CD14-positive monocyte (primary cell): ENCODE measurements around the gene KIAA0930. TPM values are rescaled to one million over a fixed set of nuclear protein-coding genes. Genes with fewer than 3 reads are reported as not detected.
A peak's percentile ranks its signal among the peaks of the same experiment; 100 is the strongest.

ENCODE experiments used
- DNase-seq, 3 donors: peaks; one replicate each; pipeline ENCODE4 v3.0.0-alpha.2; 2011 to 2022
- H2AFZ ChIP-seq: 2 replicates; pipeline ENCODE4 v1.6.0; 2012; ENCODE audit warnings: mild to moderate bottlenecking, low read depth, low read length, inconsistent platforms; ENCODE audit not compliant: insufficient read depth, poor library complexity, severe bottlenecking
- H3K27ac ChIP-seq, 2 donors: 1 replicate in 1 of 2; 2 replicates in 1 of 2; pipeline ENCODE4 v1.5.1; 2012 to 2013; ENCODE audit warnings: low read length in 2 of 2, control low read depth in 1 of 2, inconsistent platforms in 1 of 2, low read depth in 1 of 2, mild to moderate bottlenecking in 1 of 2
- H3K27me3 ChIP-seq, 2 donors: one replicate each; pipeline versions ENCODE4 v1.6.0 to v1.6.1; 2011 to 2013; ENCODE audit warnings: low read length in 2 of 2; ENCODE audit not compliant: control insufficient read depth in 2 of 2, insufficient read depth in 2 of 2
- H3K36me3 ChIP-seq, 2 donors: replicated peaks in 1 of 2; 1 replicate in 1 of 2; 2 replicates in 1 of 2; pipeline versions ENCODE4 v1.5.1 to v1.6.1; 2012 to 2013; ENCODE audit warnings: low read length in 2 of 2, control low read depth in 1 of 2, inconsistent platforms in 1 of 2, mild to moderate bottlenecking in 1 of 2; ENCODE audit not compliant: insufficient read depth in 2 of 2, control insufficient read depth in 1 of 2
- H3K4me1 ChIP-seq, 2 donors: 1 replicate in 1 of 2; 2 replicates in 1 of 2; pipeline versions ENCODE4 v1.5.1 to v1.6.1; 2012 to 2013; ENCODE audit warnings: low read length in 2 of 2, control low read depth in 1 of 2, inconsistent platforms in 1 of 2, mild to moderate bottlenecking in 1 of 2, moderate library complexity in 1 of 2; ENCODE audit not compliant: insufficient read depth in 2 of 2, control insufficient read depth in 1 of 2
- H3K4me2 ChIP-seq: replicated peaks from 2 replicates; pipeline ENCODE3; 2012; ENCODE audit warnings: low read length, moderate library complexity, mild to moderate bottlenecking; ENCODE audit not compliant: poor library complexity, severe bottlenecking; ENCODE audit errors: extremely low read depth
- H3K4me3 ChIP-seq, 3 experiments: fragments of 200-600 bp in 1 of 3; sonication (generic) in 1 of 3; replicated peaks in 1 of 3; 1 replicate in 2 of 3; 2 replicates in 1 of 3; pipeline ENCODE4 v1.5.1; 2011 to 2013; ENCODE audit warnings: low read length in 3 of 3, mild to moderate bottlenecking in 3 of 3, control low read depth in 2 of 3, low read depth in 2 of 3, inconsistent platforms in 1 of 3, moderate library complexity in 1 of 3
- H3K79me2 ChIP-seq: 2 replicates; pipeline ENCODE4 v1.6.0; 2012; ENCODE audit warnings: mild to moderate bottlenecking, control low read depth, inconsistent platforms, low read length, moderate library complexity; ENCODE audit not compliant: insufficient read depth
- H3K9ac ChIP-seq: 2 replicates; pipeline ENCODE4 v1.6.0; 2017; ENCODE audit warnings: low read length, mild to moderate bottlenecking; ENCODE audit not compliant: insufficient read depth, poor library complexity, severe bottlenecking
- H3K9me3 ChIP-seq, 2 donors: replicated peaks in 1 of 2; 1 replicate in 1 of 2; 2 replicates in 1 of 2; pipeline versions ENCODE4 v1.5.1 to v1.6.1; 2012 to 2013; ENCODE audit warnings: low read length in 2 of 2, control low read depth in 1 of 2; ENCODE audit not compliant: control insufficient read depth in 1 of 2, insufficient read depth in 1 of 2
- H4K20me1 ChIP-seq: 2 replicates; pipeline ENCODE4 v1.6.0; 2012; ENCODE audit warnings: mild to moderate bottlenecking, low read length, control low read depth, moderate library complexity; ENCODE audit not compliant: insufficient read depth
- H3K27ac Mint-ChIP-seq, 7 donors: one replicate each; pipeline ENCODE4 v1.8.0; 2020; ENCODE audit warnings: mild to moderate bottlenecking in 7 of 7, mixed read lengths in 7 of 7, moderate library complexity in 6 of 7, inconsistent platforms in 2 of 7
- H3K27me3 Mint-ChIP-seq, 3 donors: one replicate each; pipeline ENCODE4 v1.8.0; 2021 to 2022; ENCODE audit warnings: low read depth in 3 of 3, mild to moderate bottlenecking in 3 of 3, mixed read lengths in 3 of 3, moderate library complexity in 3 of 3, inconsistent platforms in 1 of 3
- H3K36me3 Mint-ChIP-seq, 2 donors: one replicate each; pipeline ENCODE4 v1.8.0; 2020; ENCODE audit warnings: mixed read lengths in 2 of 2, inconsistent platforms in 1 of 2, mild to moderate bottlenecking in 1 of 2
- H3K4me1 Mint-ChIP-seq: one replicate; pipeline ENCODE4 v1.8.0; 2020; ENCODE audit warnings: mild to moderate bottlenecking, mixed read lengths
- H3K4me3 Mint-ChIP-seq, 2 donors: one replicate each; pipeline ENCODE4 v1.8.0; 2020; ENCODE audit warnings: mild to moderate bottlenecking in 2 of 2, mixed read lengths in 2 of 2, moderate library complexity in 1 of 2
- H3K9me3 Mint-ChIP-seq, 7 donors: one replicate each; pipeline ENCODE4 v1.8.0; 2020 to 2022; ENCODE audit warnings: mixed read lengths in 7 of 7, mild to moderate bottlenecking in 6 of 7, moderate library complexity in 6 of 7, inconsistent platforms in 2 of 7
- CTCF ChIP-seq: fragments of 200-600 bp; IDR thresholded peaks from one replicate; pipeline ENCODE4 v1.8.0; 2022; ENCODE audit warnings: antibody characterized with exemption, mild to moderate bottlenecking
- WGBS: methylation state at CpG from one replicate; pipeline ENCODE4 v1.1.5; 2013; ENCODE audit warnings: missing lambda C conversion rate; ENCODE audit not compliant: insufficient coverage; 5-methylcytosine and 5-hydroxymethylcytosine counted together
- intact Hi-C, 2 donors: fragments of 100-400 bp; cut with micrococcal nuclease; formaldehyde crosslinking; loops; one replicate each; pipeline versions ENCODE4 v1.15.0 to v1.15.1; 2023
- polyA plus RNA-seq, 3 donors: library from polyadenylated mRNA; depleted of rRNA in 1 of 3; unstranded in 2 of 3; stranded (reverse) in 1 of 3; fragments of 300-500 nt in 2 of 3; fragments of >200 nt in 1 of 3; fragmentation: Illumina TruSeq in 2 of 3; gene quantifications; 1 replicate in 2 of 3; 2 replicates in 1 of 3; pipeline ENCODE4 v1.2.3, GENCODE V29; 2012 to 2021

KIAA0930 gene
- polyA plus RNA-seq, 3 donors: 14.0 to 89.1 (median 15.6) TPM

GRCh38 chr22:45196308-45196707 is 44.4 kb downstream of the KIAA0930 start:
- peaks cover 72 to 92% of the 10 kb centered on the region in 2 donors for H3K36me3 Mint-ChIP-seq
- 100% methylated on average over 3 of the region's 16 CpGs for WGBS
- Histone ChIP-seq H3K4me1 (no peaks in the 10 kb centered on the region), H4K20me1 (peaks cover 92% of the 10 kb centered on the region), H3K9ac (no peak overlapping the region), H3K4me3 (no peak overlapping the region), H3K9me3 (no peaks in the 10 kb centered on the region), H3K4me2 (no peak overlapping the region), H3K27ac (no peak overlapping the region), H3K79me2 (peaks cover 47% of the 10 kb centered on the region), H3K36me3 (peaks cover 81 to 96% of the 10 kb centered on the region in 2 donors), H2AFZ (no peak overlapping the region), H3K27me3 (no peaks in the 10 kb centered on the region)
- no peaks in the 10 kb centered on the region for H3K27me3 Mint-ChIP-seq
- H3K4me1 Mint-ChIP-seq: no peaks in the 10 kb centered on the region
- H3K4me3 Mint-ChIP-seq: no peak overlapping the region
- no peak for TF ChIP-seq CTCF
- peak overlapping the region in 1 of 7 donors; percentile 57 for H3K27ac Mint-ChIP-seq
- H3K9me3 Mint-ChIP-seq: no peaks in the 10 kb centered on the region
- intact Hi-C loops: no loop called here
- DNase-seq: no peak

- intact Hi-C loops: no loop called here
- no peaks in the 10 kb centered on the region for H3K9me3 ChIP-seq
Measured at GRCh38 chr22:45195616-45196015, 45.1 kb downstream of the KIAA0930 start.

More at GRCh38 chr22:45195616-45196015, 45.1 kb downstream of the KIAA0930 start:
- Mint-ChIP-seq H3K27ac (peak overlapping the region in 2 of 7 donors; percentile 36 to 46), H3K4me1 (no peaks in the 10 kb centered on the region), H3K36me3 (peaks cover 71 to 91% of the 10 kb centered on the region in 2 donors), H3K9me3 (no peaks in the 10 kb centered on the region), H3K4me3 (no peak overlapping the region), H3K27me3 (no peaks in the 10 kb centered on the region)
- no peaks in the 10 kb centered on the region for H3K4me1 ChIP-seq
- H3K4me3 ChIP-seq: no peak overlapping the region
- TF ChIP-seq CTCF: no peak
- 100% methylated on average over 2 of the region's 7 CpGs for WGBS
- no peak overlapping the region for H3K27ac ChIP-seq
- no peak for DNase-seq
- peaks cover 92% of the 10 kb centered on the region for H4K20me1 ChIP-seq
- H2AFZ ChIP-seq: no peak overlapping the region
- H3K36me3 ChIP-seq: peaks cover 78 to 96% of the 10 kb centered on the region in 2 donors
- no peak overlapping the region for H3K4me2 ChIP-seq
- peaks cover 42% of the 10 kb centered on the region for H3K79me2 ChIP-seq
- no peak overlapping the region for H3K9ac ChIP-seq
- no peaks in the 10 kb centered on the region for H3K27me3 ChIP-seq
